OCI-LY1 (cell line): ENCODE measurements around the gene RAD51D.

Experiments
- H2AFZ ChIP-seq: fragments of 200-600 bp; sonication (generic), shearing (Covaris generic); 2 replicates; pipeline ENCODE4 v1.6.0; 2014; ENCODE audit warnings: antibody characterized with exemption, mild to moderate bottlenecking, low read length
- H3F3A ChIP-seq: fragments of 200-600 bp; sonication (generic), shearing (Covaris generic); 2 replicates; pipeline ENCODE4 v1.6.0; 2014; ENCODE audit warnings: mild to moderate bottlenecking, antibody characterized with exemption, low read length, moderate library complexity; ENCODE audit not compliant: insufficient read depth
- H3K27ac ChIP-seq: fragments of 200-600 bp; sonication (generic); 2 replicates; pipeline ENCODE4 v1.5.1; 2014; ENCODE audit warnings: low read length, mixed run types, mild to moderate bottlenecking, low read depth; ENCODE audit not compliant: poor library complexity, severe bottlenecking
- H3K27me3 ChIP-seq: fragments of 200-600 bp; sonication (generic); 2 replicates; pipeline ENCODE4 v1.6.0; 2014; ENCODE audit warnings: antibody characterized with exemption, mild to moderate bottlenecking, low read length, moderate library complexity; ENCODE audit not compliant: insufficient read depth
- H3K36me3 ChIP-seq: fragments of 200-600 bp; sonication (generic); 2 replicates; pipeline ENCODE4 v1.6.1; 2014; ENCODE audit warnings: mild to moderate bottlenecking, antibody characterized with exemption, low read length, moderate library complexity, mixed read lengths; ENCODE audit not compliant: insufficient read depth
- H3K4me1 ChIP-seq: fragments of 200-600 bp; sonication (generic); 2 replicates; pipeline ENCODE4 v1.5.1; 2014; ENCODE audit warnings: mild to moderate bottlenecking, low read length, moderate library complexity; ENCODE audit not compliant: insufficient read depth, severe bottlenecking
- H3K4me2 ChIP-seq: fragments of 200-600 bp; sonication (generic), shearing (Covaris generic); 2 replicates; pipeline ENCODE4 v1.6.1; 2014; ENCODE audit warnings: low read length
- H3K4me3 ChIP-seq: fragments of 200-600 bp; sonication (generic); 2 replicates; pipeline ENCODE4 v1.5.1; 2014; ENCODE audit warnings: low read length, low read depth, mild to moderate bottlenecking, mixed read lengths; ENCODE audit not compliant: poor library complexity, severe bottlenecking
- H3K79me2 ChIP-seq: fragments of 200-600 bp; shearing (Covaris generic); 2 replicates; pipeline ENCODE4 v1.6.1; 2016; ENCODE audit warnings: mixed run types, low read length, mixed read lengths; ENCODE audit not compliant: insufficient read depth
- H3K9ac ChIP-seq: fragments of 200-600 bp; sonication (generic), shearing (Covaris generic); 2 replicates; pipeline ENCODE4 v1.6.1; 2014; ENCODE audit warnings: mild to moderate bottlenecking, low read length, mixed read lengths
- H3K9me2 ChIP-seq: fragments of 200-600 bp; sonication (generic), shearing (Covaris generic); 2 replicates; pipeline ENCODE4 v1.6.1; 2014; ENCODE audit warnings: low read depth, mild to moderate bottlenecking, low read length, mixed read lengths
- H3K9me3 ChIP-seq: fragments of 200-600 bp; shearing (Covaris generic); 2 replicates; pipeline ENCODE4 v1.6.1; 2014; ENCODE audit warnings: low read length, mixed read lengths
- H4K20me1 ChIP-seq: fragments of 200-600 bp; sonication (generic), shearing (Covaris generic); 2 replicates; pipeline ENCODE4 v1.6.0; 2016; ENCODE audit warnings: mild to moderate bottlenecking, low read length; ENCODE audit not compliant: insufficient read depth
- EZH2 ChIP-seq: fragments of 200-600 bp; sonication (generic), shearing (Covaris generic); IDR thresholded peaks from 2 replicates; pipeline ENCODE4 v1.8.0; 2017; ENCODE audit warnings: borderline replicate concordance, mixed run types, mild to moderate bottlenecking, antibody characterized with exemption, low read length, moderate library complexity, mixed read lengths
- TF ChIP-seq, protein P1 (sequence below): fragments of 200-600 bp; sonication (generic), shearing (Covaris generic); IDR thresholded peaks from 2 replicates; pipeline ENCODE4 v1.5.1; 2017; ENCODE audit warnings: mild to moderate bottlenecking, antibody characterized with exemption, low read length, moderate library complexity, mixed read lengths

RAD51D gene

GRCh38 chr17:35147375-35147905, 27.8 kb upstream of the RAD51D start, which contains the start of gene UNC45B:
Gene UNC45B, plus strand, starts transcription at chr17:35147817. Its CDS starts 447 bp downstream, at chr17:35148264.
- H3K4me2 ChIP-seq: no peak within 1 kb of the TSS
- no peaks in the 10 kb centered on the region for H4K20me1 ChIP-seq
- no peaks in the 10 kb centered on the region for H3K4me1 ChIP-seq
- no peak within 1 kb of the TSS for H3K27ac ChIP-seq
- no peaks in the 10 kb centered on the region for H3F3A ChIP-seq
- no peak within 1 kb of the TSS for H3K9ac ChIP-seq
- no peaks in the 10 kb centered on the region for H3K9me3 ChIP-seq
- no peak within 1 kb of the TSS for H2AFZ ChIP-seq
- no peaks in the 10 kb centered on the region for H3K36me3 ChIP-seq
- TF ChIP-seq EZH2: no peak
- TF ChIP-seq, protein P1, sequence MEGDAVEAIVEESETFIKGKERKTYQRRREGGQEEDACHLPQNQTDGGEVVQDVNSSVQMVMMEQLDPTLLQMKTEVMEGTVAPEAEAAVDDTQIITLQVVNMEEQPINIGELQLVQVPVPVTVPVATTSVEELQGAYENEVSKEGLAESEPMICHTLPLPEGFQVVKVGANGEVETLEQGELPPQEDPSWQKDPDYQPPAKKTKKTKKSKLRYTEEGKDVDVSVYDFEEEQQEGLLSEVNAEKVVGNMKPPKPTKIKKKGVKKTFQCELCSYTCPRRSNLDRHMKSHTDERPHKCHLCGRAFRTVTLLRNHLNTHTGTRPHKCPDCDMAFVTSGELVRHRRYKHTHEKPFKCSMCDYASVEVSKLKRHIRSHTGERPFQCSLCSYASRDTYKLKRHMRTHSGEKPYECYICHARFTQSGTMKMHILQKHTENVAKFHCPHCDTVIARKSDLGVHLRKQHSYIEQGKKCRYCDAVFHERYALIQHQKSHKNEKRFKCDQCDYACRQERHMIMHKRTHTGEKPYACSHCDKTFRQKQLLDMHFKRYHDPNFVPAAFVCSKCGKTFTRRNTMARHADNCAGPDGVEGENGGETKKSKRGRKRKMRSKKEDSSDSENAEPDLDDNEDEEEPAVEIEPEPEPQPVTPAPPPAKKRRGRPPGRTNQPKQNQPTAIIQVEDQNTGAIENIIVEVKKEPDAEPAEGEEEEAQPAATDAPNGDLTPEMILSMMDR: no peak
- H3K4me3 ChIP-seq: no peak within 1 kb of the TSS
- H3K9me2 ChIP-seq: no peaks in the 10 kb centered on the region
- no peaks in the 10 kb centered on the region for H3K79me2 ChIP-seq
- no peaks in the 10 kb centered on the region; the same call in 1 of the 2 replicates for H3K27me3 ChIP-seq

- Histone ChIP-seq H3K9me2 (no peaks in the 10 kb centered on the region), H4K20me1 (no peaks in the 10 kb centered on the region), H2AFZ (no peak overlapping the region), H3K27me3 (no peaks in the 10 kb centered on the region; the same call in 1 of the 2 replicates), H3K9me3 (no peaks in the 10 kb centered on the region), H3K36me3 (peaks cover 3% of the 10 kb centered on the region; the same call in 1 of the 2 replicates), H3K4me3 (no peak overlapping the region), H3K9ac (no peak overlapping the region), H3K4me2 (no peak overlapping the region), H3K27ac (no peak overlapping the region), H3F3A (no peaks in the 10 kb centered on the region), H3K4me1 (no peaks in the 10 kb centered on the region), H3K79me2 (peaks cover 6% of the 10 kb centered on the region)
- no peak for TF ChIP-seq EZH2
- TF ChIP-seq, protein P1: no peak
Observed at GRCh38 chr17:35146214-35146833, 26.7 kb upstream of the RAD51D start.

GRCh38 chr17:35144840-35145239, 25.2 kb upstream of the RAD51D start:
- no peaks in the 10 kb centered on the region for H3F3A ChIP-seq
- TF ChIP-seq, protein P1: no peak
- no peak for TF ChIP-seq EZH2
- H3K4me1 ChIP-seq: peaks cover 8% of the 10 kb centered on the region
- no peak overlapping the region for H3K4me3 ChIP-seq
- H3K9me2 ChIP-seq: no peaks in the 10 kb centered on the region
- H3K27me3 ChIP-seq: no peaks in the 10 kb centered on the region; the same call in 1 of the 2 replicates
- H3K9ac ChIP-seq: no peak overlapping the region
- no peak overlapping the region for H2AFZ ChIP-seq
- H3K36me3 ChIP-seq: peaks cover 3% of the 10 kb centered on the region; the same call in 1 of the 2 replicates
- peaks cover 11% of the 10 kb centered on the region for H3K79me2 ChIP-seq
- no peaks in the 10 kb centered on the region for H4K20me1 ChIP-seq
- no peak overlapping the region for H3K27ac ChIP-seq
- no peak overlapping the region for H3K4me2 ChIP-seq
- no peaks in the 10 kb centered on the region for H3K9me3 ChIP-seq
